ENCODE data around the gene AOPEP.

Gene AOPEP

GRCh38 chr9:94979904-94980507 is 253.5 kb downstream of the AOPEP start:
- H3K4me1 ChIP-seq (ENCODE audit: insufficient read depth, low read length, poor library complexity, severe bottlenecking): peaks cover 6% of the 10 kb centered on the region
- no peak for TF ChIP-seq EZH2phosphoT487 (IDR thresholded peaks at IDR 0.05; ENCODE audit: borderline replicate concordance)
- TF ChIP-seq, protein P1, sequence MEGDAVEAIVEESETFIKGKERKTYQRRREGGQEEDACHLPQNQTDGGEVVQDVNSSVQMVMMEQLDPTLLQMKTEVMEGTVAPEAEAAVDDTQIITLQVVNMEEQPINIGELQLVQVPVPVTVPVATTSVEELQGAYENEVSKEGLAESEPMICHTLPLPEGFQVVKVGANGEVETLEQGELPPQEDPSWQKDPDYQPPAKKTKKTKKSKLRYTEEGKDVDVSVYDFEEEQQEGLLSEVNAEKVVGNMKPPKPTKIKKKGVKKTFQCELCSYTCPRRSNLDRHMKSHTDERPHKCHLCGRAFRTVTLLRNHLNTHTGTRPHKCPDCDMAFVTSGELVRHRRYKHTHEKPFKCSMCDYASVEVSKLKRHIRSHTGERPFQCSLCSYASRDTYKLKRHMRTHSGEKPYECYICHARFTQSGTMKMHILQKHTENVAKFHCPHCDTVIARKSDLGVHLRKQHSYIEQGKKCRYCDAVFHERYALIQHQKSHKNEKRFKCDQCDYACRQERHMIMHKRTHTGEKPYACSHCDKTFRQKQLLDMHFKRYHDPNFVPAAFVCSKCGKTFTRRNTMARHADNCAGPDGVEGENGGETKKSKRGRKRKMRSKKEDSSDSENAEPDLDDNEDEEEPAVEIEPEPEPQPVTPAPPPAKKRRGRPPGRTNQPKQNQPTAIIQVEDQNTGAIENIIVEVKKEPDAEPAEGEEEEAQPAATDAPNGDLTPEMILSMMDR (conservative IDR thresholded peaks at IDR 0.05; ENCODE audit: low read length): no peak

DNA sequence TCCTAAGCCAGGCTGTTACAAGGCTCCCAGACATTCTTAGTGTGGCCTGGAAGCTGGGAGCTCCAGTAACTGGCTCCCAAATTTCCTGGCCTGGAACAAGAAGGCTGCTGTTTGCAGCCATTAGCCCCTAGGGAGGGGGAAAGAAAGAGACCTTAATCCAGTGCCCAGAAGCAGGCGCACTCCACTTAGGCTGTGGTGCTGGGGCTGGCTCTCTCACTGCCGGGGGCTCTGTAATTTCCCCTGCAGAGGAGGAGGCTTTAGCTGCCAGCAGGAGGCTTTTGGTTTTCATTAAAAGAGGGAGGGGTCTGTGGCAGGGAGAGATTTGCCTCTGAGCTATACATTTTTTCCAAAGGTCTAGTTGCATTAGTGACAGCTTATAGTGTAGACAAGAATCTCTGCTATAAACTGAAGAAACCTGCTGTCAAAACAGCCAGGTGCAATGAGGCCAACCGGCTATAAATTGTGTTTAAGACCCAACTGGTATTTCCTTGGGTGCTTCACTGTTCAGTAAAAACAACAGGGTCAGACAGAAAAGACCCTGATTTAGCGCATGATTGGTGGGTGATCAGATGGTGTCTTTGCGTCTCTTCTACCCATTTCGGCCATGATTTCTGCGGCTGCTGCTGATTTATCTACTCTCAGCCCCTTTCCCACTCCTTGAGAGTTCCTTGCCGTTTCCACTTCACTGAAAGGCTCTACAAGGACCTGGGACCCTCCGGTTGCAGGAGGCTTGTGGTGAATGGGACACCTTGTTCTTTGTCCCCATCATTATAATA is 254.6 kb downstream of the AOPEP start:
- H3F3A ChIP-seq (ENCODE audit: low read depth): no peaks in the 10 kb centered on the region
- peaks cover 8% of the 10 kb centered on the region for H3K4me1 ChIP-seq (ENCODE audit: insufficient read depth, low read length, poor library complexity, severe bottlenecking)
- H3K4me3 ChIP-seq (ENCODE audit: low read length, poor library complexity, severe bottlenecking): no peak overlapping the region
- H3K27me3 ChIP-seq (ENCODE audit: insufficient read depth, low read length, poor library complexity, severe bottlenecking): no peaks in the 10 kb centered on the region
- H3K9me3 ChIP-seq (ENCODE audit: insufficient read depth, low read depth, low read length): no peaks in the 10 kb centered on the region
- H3K79me2 ChIP-seq (ENCODE audit: insufficient read depth, low read length): no peaks in the 10 kb centered on the region
- no peak overlapping the region for H2AFZ ChIP-seq (ENCODE audit: low read length)
- no peak for TF ChIP-seq EZH2phosphoT487 (IDR thresholded peaks at IDR 0.05; ENCODE audit: borderline replicate concordance)
- TF ChIP-seq, protein P1 (conservative IDR thresholded peaks at IDR 0.05; ENCODE audit: low read length): no peak
- no peaks in the 10 kb centered on the region for H4K20me1 ChIP-seq (ENCODE audit: insufficient read depth, low read length, poor library complexity, severe bottlenecking)
- no peak overlapping the region for H3K4me2 ChIP-seq (ENCODE audit: low read depth, low read length, poor library complexity, severe bottlenecking)
- no peak overlapping the region for H3K9ac ChIP-seq (ENCODE audit: low read depth, low read length, poor library complexity, severe bottlenecking)
- no peaks in the 10 kb centered on the region for H3K9me2 ChIP-seq (replicated peaks; ENCODE audit: low read depth, low read length)
- H3K36me3 ChIP-seq (ENCODE audit: insufficient read depth, low read length): no peaks in the 10 kb centered on the region

More at GRCh38 chr9:94979904-94980507, 253.5 kb downstream of the AOPEP start:
- H3K36me3 ChIP-seq (ENCODE audit: insufficient read depth, low read length): no peaks in the 10 kb centered on the region
- H3K27me3 ChIP-seq (ENCODE audit: insufficient read depth, low read length, poor library complexity, severe bottlenecking): no peaks in the 10 kb centered on the region
- H3K9ac ChIP-seq (ENCODE audit: low read depth, low read length, poor library complexity, severe bottlenecking): no peak overlapping the region
- H3K9me2 ChIP-seq (replicated peaks; ENCODE audit: low read depth, low read length): no peaks in the 10 kb centered on the region
- no peak overlapping the region for H2AFZ ChIP-seq (ENCODE audit: low read length)
- H3K4me2 ChIP-seq (ENCODE audit: low read depth, low read length, poor library complexity, severe bottlenecking): no peak overlapping the region
- H4K20me1 ChIP-seq (ENCODE audit: insufficient read depth, low read length, poor library complexity, severe bottlenecking): no peaks in the 10 kb centered on the region
- no peaks in the 10 kb centered on the region for H3K79me2 ChIP-seq (ENCODE audit: insufficient read depth, low read length)
- H3F3A ChIP-seq (ENCODE audit: low read depth): no peaks in the 10 kb centered on the region
- H3K9me3 ChIP-seq (ENCODE audit: insufficient read depth, low read depth, low read length): no peaks in the 10 kb centered on the region
- no peak overlapping the region for H3K4me3 ChIP-seq (ENCODE audit: low read length, poor library complexity, severe bottlenecking)

GRCh38 chr9:94981723-94982090 is 255.2 kb downstream of the AOPEP start:
- H2AFZ ChIP-seq (ENCODE audit: low read length): no peak overlapping the region
- no peaks in the 10 kb centered on the region for H3K27me3 ChIP-seq (ENCODE audit: insufficient read depth, low read length, poor library complexity, severe bottlenecking)
- no peaks in the 10 kb centered on the region for H4K20me1 ChIP-seq (ENCODE audit: insufficient read depth, low read length, poor library complexity, severe bottlenecking)
- H3K9ac ChIP-seq (ENCODE audit: low read depth, low read length, poor library complexity, severe bottlenecking): no peak overlapping the region
- H3K79me2 ChIP-seq (ENCODE audit: insufficient read depth, low read length): no peaks in the 10 kb centered on the region
- no peak overlapping the region for H3K4me2 ChIP-seq (ENCODE audit: low read depth, low read length, poor library complexity, severe bottlenecking)
- H3K9me2 ChIP-seq (replicated peaks; ENCODE audit: low read depth, low read length): no peaks in the 10 kb centered on the region
- H3K9me3 ChIP-seq (ENCODE audit: insufficient read depth, low read depth, low read length): no peaks in the 10 kb centered on the region
- H3F3A ChIP-seq (ENCODE audit: low read depth): no peaks in the 10 kb centered on the region
- TF ChIP-seq EZH2phosphoT487 (IDR thresholded peaks at IDR 0.05; ENCODE audit: borderline replicate concordance): no peak
- TF ChIP-seq, protein P1 (conservative IDR thresholded peaks at IDR 0.05; ENCODE audit: low read length): no peak
- peaks cover 8% of the 10 kb centered on the region for H3K4me1 ChIP-seq (ENCODE audit: insufficient read depth, low read length, poor library complexity, severe bottlenecking)
- no peak overlapping the region for H3K4me3 ChIP-seq (ENCODE audit: low read length, poor library complexity, severe bottlenecking)
- no peaks in the 10 kb centered on the region for H3K36me3 ChIP-seq (ENCODE audit: insufficient read depth, low read length)
